Islet of Langerhans (tissue), 1 donor: Measurements from ENCODE around the gene TBX4.

ENCODE experiments used
- FAIRE-seq: peaks from one replicate; lab custom pipeline; 2011; peaks lifted over from hg19 to GRCh38; lab: Jason Lieb, UNC

Gene TBX4

DNA sequence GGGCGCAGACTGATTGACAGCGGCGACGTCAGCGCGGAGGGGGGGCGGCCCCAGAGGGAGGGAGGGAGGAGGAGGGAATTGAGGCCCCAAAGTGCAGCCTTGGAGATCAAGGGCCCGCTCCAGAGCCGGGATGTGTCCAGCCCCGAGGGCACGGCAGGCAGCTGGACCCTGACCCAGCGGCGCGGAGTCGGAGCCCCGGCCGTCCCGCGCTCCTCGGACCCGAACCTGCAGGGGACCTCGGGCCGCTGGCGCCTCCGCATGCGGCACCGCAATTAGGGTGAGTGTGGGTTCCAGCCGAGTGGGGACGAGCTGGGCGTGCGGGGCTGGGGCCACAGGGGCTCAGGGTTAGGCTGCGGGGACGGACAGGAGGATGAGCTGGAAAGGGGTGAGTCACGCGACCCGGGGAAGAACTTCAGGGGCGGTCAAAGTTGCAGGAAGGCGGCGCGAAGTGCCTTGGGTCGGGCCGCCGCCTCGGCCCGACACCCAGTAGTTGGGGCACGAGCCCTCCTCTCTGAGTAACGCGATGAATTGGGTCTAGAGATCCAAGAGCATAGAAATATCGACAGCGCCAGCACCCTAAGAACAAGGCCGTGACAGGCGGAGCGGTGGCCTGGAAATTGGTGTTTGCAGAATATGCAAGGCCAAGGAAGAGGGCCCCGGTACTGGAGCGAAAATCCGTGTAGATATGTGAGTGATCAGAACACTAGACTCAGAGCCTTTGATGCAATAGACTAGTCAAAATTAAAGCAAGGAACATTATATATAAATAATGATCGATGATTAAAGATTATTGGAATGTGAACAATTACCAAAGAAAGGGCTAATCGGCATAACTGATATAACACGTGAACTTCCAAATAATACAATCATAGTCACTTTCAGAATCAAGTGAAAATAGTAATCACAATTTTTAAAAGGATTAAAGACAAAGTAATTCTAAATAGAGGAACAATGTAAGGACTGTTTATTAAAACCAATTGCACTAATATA, at the start of gene TBX4:
Gene TBX4 (plus strand): TSS at position 122 of the 990 bp plus-strand sequence. CDS start 4,069 bp downstream, outside the sequence.
- no peak for FAIRE-seq

DNA sequence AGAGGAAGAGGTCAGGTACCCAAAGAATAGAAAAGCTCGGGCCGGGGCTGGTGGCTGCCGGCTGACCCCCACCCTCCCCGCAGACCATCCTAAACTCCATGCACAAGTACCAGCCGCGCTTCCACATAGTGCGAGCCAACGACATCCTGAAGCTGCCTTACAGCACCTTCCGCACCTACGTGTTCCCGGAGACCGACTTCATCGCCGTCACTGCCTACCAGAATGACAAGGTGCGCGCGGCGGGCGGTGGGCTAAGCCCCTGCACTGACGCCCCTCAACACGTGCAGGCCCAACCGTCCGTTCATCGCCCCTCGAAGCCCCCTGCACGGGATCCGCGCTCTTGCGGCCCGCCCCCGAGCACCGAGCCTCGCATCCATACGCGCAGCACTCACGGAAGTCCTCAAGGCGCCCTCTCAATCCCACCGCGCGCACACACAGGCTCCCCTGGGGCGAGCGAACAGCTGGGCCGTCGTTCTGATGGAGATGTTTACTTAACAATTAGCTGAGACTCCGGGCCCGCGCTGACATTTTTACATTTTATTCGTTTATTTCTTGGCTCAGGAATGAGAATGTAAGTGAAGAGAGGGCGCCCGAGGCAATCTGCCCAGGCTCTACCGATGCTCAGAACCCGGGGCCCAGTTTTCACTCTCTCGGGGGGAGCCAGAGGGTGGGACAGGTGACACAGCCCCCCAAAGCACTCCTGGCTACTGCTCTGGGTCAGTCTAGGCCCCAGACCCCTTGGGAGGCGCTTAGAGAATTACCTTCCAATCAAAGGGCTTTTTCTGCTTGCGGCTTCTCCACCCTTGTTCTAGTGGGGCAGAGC, 49.0 kb upstream of the TBX4 start:
- FAIRE-seq, result no peak

DNA sequence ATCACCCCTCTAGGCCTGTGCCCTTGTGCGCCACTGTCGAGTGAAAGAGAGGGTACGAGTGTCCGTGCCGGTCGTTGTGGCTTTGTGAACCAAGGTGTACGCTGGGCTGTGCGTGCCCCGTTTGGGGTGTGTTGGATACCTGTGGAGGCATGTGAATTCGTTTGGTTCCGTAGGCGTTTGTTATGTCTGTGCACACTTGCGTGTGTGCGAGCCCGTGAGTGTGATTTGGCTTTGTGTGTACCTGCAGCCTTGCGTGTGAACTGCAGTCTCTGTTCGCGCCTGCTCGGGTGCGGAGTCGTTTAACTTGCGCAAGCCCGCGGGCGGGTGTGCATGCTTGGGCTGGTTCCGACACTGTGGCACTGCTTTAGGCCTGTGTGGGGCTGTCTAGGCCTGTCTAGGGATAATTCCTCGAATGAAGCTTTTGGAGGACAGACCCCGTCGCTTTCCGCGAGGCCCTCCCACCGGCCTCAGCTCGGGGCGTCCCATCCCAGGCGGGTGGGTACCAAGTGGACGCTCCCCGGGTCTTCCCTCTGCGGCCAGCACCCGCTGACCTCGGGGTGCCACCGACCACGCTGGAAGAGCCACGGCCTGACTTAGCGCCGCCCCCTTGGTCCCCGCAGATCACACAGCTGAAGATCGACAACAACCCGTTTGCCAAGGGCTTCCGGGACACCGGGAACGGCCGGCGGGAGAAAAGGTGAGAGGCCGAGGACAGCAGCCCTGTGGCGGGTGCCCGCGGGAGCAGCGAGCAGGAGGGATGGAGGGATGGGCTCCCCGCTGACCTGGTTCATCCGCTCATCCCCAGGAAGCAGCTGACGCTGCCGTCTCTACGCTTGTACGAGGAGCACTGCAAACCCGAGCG, 48.2 kb upstream of the TBX4 start:
- FAIRE-seq, result no peak

DNA sequence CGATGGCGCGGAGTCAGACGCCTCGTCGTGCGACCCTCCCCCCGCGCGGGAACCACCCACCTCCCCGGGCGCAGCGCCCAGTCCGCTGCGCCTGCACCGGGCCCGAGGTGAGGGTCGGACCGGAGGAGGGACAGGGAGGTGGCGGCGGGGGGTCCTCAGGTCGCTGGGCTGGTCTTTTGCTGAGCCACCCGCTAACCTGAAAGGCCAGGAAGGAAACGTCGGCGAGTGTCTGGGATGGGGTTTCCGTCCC, 47.6 kb upstream of the TBX4 start:
- FAIRE-seq, result no peak

DNA sequence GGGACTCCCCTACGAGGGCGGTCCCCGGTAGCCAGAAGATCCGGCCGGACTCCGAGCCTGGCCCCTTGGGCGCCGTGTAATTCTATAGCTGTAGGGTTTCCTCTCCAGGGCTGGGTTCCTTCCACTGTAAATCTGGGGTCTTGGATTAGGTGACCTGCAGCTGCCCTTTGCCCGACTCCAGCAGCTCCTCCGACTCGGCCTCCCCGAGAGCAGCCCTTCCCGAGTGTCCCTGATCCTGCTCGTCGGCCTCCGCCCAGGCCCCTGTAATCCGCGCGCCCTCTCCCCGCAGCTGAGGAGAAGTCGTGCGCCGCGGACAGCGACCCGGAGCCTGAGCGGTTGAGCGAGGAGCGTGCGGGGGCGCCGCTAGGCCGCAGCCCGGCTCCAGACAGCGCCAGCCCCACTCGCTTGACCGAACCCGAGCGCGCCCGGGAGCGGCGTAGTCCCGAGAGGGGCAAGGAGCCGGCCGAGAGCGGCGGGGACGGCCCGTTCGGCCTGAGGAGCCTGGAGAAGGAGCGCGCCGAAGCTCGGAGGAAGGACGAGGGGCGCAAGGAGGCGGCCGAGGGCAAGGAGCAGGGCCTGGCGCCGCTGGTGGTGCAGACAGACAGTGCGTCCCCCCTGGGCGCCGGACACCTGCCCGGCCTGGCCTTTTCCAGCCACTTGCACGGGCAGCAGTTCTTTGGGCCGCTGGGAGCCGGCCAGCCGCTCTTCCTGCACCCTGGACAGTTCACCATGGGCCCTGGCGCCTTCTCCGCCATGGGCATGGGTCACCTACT, 47.1 kb upstream of the TBX4 start:
- FAIRE-seq, result no peak

DNA sequence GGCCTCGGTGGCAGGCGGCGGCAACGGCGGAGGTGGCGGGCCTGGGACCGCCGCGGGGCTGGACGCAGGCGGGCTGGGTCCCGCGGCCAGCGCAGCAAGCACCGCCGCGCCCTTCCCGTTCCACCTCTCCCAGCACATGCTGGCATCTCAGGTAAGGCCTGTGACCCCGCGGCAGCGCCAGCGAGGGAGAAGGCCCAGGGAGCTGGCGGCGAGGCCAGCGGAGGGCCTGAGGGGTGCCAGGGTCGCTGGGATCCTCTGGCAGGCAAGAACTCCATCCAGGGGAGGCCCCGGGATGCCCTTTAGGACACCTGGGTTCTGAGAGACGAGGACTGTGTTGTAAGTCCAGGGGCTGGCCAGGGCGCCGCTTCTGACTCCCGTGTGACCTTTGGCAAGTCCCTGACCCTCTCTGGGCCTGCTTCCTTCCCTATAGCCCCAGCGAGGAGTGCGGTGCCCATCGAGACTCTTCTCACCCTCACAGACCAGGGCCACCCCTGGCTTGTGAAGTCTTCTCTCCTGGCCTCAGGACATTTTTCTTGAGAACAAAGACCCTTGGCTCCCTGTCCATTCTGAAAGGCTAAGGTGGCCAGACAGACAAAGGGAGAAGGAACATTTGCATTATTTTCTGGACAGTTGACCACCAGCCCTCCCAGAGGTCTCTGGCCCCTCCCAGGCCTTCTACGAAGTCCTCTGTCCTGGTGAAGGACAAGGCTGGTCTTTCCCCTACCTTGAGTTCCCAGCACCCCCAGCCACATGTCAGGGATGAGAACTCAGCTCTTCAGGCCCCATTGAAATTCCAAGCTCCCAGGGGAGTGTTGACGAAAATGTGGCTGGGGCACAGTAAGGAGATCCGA, 46.3 kb upstream of the TBX4 start:
- no peak for FAIRE-seq

DNA sequence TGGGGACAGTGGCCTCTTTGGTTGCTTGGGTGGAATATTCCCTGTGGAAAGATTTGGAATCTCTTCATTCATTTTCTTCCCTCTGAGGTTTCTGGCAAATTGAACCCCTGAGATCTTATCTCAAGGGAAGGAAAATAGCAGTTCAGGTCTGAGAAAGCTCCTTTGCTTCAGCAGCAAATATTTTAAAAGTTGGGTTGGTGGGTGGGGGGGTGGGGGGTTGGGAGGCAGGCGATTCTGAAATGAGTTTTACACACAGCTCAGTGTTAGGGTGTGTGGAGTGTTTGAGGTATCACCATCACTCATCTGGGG, 45.7 kb upstream of the TBX4 start:
- FAIRE-seq, result no peak

- no peak for FAIRE-seq
Observed at GRCh38 chr17:61406971-61407911, 45.0 kb upstream of the TBX4 start.

DNA sequence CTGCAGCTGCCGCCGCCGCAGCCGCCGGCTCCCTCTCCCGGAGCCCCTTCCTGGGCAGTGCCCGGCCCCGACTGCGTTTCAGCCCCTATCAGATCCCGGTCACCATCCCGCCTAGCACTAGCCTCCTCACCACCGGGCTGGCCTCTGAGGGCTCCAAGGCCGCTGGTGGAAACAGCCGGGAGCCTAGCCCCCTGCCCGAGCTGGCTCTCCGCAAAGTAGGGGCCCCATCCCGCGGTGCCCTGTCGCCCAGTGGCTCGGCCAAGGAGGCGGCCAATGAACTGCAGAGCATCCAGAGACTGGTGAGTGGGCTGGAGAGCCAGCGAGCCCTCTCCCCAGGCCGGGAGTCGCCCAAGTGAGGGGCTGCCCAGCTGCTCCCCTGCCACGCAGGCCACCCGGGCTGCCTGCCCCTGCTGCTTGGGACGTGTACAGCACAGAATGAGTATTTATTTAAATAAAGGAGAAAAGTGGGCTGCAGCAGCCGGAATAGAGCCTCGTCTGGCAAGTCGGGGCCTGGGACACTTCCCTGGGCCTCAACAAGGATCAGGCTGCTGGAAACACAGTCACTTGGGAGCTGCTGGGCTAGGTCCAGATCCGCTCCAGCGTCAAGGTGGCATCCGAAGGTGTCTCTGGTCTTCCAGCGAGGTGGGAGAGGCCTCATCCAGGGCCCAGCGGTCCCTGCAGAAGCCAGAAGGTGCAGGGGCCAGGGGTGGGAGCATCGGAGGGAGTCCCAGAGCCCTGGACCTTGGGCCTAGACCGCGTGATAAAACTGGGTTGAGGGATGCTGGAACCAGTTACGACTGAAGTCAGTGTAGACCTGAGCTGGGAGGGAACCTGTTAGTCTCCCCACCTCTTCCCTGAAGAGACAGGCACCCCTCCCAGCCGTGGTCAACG, 43.8 kb upstream of the TBX4 start:
- FAIRE-seq, result no peak

DNA sequence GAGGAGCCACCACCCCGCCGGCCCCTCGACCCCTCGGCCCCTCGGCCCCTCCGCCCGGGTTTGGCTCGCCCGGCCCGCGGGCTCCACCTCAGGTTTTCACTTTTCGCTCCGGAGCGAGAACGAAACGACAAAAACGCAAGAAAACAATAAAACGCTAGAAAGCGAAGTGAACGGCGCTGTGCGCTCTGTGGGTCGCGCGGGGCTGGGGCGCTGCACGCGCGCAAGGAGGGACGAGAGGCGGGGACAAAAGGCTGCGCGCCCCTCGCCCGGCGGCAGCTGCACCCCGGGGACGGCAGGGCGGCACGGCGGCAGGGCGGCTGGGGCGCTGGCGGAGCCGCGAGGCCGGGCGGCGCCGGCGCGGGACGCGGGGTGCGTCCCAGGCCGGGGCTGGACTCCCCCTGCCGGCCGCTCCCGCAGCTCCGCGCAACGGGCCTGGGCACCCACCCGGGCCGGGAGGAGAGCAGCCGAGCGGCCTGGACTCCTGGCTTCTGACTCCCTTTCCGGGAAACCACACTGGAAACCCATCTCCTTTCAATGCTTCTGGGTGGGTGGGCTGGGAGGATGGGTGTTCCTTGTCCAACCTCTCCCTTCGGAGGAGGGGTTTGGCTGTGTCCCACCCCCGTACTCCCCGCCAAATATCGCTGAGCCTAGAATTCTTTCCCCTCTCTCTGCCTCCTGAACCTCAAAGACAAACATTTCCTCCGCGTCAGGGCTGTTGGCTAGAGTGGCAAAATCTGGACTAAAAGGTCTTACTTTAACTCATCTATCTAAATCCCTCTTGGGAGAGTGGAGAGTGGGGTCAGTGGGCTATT, 42.7 kb upstream of the TBX4 start:
- no peak for FAIRE-seq

- no peak for FAIRE-seq
Observed at GRCh38 chr17:61410141-61411010, 41.8 kb upstream of the TBX4 start.

DNA sequence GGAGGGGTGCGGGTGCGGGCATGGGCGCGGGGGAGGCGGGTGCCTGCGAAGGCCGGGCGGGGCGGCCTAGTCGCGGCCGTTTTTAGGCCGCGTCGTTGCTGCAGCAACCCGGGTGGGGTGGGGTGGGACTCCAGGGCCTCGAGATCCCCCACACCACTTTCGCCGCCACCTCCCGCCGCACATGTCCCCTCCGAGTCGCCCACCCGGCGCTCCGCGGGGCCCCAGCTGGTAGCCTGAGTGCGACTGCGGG, 41.3 kb upstream of the TBX4 start:
- FAIRE-seq, result no peak

DNA sequence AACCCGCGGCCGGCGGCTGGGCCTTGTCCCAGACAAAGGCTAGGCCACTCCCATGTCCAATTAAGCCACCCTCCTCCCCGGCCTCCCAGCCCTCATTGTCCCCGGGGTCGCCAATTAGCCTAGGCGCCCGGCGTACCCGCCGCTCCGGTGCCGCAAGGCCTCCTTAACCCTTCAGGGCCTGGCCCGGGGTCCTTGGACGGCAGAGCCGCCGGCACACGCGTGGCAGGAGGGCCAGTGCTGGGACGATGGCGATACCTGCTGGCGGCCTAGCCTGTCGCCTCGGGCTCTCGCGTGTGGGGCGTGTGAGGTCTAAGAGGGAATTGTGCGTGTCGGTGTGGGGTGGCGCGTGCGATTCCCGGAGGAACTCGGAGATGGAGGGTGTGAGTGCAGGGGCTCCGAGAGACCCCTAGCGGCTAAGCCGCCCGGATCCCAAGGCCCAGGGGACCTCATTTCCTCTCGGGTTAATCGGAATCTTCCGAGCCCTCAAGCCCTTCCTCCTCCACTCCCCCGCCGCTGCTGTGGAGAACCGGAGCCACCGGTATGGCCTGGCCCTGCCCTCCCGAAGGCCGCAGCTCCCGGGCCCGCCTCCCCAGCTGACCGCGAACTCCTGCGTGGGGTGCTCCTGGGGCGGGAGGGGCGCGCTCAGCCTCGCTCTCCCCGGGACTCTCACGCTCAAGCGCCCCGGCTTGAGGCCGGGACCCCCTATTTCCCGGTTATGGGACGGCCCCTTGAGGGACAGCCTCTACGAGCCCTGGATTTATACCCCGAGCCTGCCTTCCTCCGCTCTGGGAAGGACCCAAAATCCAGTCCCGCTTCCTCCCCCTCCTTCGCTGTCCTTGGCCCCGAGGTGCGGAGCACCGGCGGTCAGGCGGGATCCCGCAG, 40.7 kb upstream of the TBX4 start:
- FAIRE-seq, result no peak

DNA sequence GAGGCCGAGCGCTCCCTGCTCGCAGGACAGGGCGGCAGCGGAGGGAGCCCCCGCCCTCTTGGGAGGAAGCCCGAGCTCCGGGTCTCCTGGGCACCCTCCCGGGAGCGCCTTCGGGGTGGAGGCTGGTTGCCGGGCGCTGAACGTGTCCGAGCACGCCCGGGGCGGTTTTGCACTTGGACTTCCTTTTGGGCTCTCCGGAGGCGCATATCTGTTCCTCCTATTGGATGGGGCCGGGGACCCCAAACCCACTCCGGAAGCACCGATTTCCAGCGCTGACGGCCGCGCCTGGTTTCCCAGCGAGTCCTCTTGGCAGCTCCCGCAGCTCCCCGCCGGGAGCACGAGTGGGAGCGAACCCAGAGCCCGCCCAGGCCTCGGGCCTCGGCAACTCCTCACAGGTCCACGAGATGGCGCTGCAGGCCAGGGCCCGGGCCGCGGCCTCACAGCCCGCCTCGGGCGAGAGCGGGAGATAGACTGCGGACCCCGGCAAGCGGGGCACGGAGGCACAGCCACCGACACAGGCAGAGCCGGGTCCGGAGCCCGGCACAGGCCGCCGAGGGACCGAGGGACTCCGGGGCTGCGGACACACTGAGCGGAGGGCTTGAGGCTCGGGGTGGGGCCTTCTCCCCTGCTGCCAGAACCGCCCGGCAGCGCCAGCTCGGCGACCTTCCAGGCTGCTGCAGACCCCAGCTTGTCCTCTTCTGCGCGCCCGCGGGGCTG, 39.9 kb upstream of the TBX4 start:
- FAIRE-seq, result no peak

DNA sequence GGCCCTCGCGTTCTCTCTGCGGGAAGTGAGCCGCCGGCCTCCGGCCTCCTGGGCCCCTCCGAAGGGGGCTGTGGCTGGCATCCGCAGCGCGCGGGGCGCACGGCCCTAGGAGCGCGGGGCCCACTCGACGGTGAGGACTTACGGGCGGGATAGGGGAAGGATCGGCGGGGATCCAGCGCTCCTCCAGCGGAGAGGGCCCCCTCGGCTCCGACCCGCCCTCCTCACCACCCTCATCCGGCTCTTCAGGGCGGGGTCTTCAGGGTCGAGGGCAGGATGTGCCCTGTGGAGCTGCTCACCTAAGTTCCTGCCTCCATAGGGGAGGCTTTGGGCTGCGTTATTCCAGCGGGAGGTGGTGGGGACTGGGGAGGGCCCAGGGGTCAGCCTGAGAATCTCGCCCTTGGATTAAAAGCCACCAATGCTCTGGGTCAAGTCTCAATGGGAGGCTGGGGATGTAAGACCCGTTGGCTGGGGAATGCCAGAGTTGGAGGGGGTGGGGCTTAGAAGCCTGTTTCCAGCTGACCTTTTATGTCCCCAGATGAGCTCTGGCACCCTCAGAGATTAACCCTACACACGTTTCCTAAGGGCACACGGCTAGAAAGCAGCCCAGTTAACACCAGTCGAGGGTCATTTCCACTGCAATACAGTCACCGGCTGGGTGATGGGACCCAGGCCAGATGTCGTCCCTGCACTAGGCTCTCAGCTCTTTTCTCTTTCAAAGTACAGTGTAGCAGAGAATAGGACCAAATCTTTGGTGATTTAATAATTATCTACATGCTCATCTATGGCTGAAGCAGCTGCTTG, 39.2 kb upstream of the TBX4 start:
- FAIRE-seq, result no peak
